Measurements from ENCODE around the gene MNT. TPM values are rescaled to one million over a fixed set of nuclear protein-coding genes. Genes with fewer than 3 reads are reported as not detected.

The MNT gene
- total and polyA plus RNA-seq, 2 of the 8 experiments (the other 6 are each of a cell fraction or from before 2014, with no cell fraction given), result 5.0 to 17.3 TPM

DNA sequence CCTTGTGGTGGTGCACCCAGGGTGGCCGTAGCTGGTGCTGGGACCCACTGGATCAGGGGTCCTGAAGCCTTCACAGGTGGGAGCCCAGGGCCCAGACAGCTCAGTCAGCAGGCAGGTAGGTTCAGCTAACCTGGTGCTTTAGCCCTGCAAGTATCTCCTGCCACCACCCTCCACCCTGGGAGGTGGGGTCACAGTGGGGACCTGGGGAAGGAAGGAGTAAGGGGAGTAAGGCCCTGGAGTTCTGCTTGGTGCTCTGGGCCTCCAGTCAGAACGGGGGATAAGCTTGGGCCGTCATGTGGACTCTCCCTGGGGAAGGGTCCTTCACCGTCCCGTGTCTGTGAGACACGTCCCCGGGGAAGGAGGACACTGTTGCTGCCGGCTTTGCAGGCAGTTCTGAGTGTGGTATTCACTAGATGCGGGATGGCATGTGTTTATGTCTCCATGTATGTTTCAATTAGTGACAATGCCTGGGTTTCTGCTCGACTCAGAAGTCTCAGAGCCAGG, 42.9 kb downstream of the MNT start (continued):
- TF ChIP-seq, protein P1, sequence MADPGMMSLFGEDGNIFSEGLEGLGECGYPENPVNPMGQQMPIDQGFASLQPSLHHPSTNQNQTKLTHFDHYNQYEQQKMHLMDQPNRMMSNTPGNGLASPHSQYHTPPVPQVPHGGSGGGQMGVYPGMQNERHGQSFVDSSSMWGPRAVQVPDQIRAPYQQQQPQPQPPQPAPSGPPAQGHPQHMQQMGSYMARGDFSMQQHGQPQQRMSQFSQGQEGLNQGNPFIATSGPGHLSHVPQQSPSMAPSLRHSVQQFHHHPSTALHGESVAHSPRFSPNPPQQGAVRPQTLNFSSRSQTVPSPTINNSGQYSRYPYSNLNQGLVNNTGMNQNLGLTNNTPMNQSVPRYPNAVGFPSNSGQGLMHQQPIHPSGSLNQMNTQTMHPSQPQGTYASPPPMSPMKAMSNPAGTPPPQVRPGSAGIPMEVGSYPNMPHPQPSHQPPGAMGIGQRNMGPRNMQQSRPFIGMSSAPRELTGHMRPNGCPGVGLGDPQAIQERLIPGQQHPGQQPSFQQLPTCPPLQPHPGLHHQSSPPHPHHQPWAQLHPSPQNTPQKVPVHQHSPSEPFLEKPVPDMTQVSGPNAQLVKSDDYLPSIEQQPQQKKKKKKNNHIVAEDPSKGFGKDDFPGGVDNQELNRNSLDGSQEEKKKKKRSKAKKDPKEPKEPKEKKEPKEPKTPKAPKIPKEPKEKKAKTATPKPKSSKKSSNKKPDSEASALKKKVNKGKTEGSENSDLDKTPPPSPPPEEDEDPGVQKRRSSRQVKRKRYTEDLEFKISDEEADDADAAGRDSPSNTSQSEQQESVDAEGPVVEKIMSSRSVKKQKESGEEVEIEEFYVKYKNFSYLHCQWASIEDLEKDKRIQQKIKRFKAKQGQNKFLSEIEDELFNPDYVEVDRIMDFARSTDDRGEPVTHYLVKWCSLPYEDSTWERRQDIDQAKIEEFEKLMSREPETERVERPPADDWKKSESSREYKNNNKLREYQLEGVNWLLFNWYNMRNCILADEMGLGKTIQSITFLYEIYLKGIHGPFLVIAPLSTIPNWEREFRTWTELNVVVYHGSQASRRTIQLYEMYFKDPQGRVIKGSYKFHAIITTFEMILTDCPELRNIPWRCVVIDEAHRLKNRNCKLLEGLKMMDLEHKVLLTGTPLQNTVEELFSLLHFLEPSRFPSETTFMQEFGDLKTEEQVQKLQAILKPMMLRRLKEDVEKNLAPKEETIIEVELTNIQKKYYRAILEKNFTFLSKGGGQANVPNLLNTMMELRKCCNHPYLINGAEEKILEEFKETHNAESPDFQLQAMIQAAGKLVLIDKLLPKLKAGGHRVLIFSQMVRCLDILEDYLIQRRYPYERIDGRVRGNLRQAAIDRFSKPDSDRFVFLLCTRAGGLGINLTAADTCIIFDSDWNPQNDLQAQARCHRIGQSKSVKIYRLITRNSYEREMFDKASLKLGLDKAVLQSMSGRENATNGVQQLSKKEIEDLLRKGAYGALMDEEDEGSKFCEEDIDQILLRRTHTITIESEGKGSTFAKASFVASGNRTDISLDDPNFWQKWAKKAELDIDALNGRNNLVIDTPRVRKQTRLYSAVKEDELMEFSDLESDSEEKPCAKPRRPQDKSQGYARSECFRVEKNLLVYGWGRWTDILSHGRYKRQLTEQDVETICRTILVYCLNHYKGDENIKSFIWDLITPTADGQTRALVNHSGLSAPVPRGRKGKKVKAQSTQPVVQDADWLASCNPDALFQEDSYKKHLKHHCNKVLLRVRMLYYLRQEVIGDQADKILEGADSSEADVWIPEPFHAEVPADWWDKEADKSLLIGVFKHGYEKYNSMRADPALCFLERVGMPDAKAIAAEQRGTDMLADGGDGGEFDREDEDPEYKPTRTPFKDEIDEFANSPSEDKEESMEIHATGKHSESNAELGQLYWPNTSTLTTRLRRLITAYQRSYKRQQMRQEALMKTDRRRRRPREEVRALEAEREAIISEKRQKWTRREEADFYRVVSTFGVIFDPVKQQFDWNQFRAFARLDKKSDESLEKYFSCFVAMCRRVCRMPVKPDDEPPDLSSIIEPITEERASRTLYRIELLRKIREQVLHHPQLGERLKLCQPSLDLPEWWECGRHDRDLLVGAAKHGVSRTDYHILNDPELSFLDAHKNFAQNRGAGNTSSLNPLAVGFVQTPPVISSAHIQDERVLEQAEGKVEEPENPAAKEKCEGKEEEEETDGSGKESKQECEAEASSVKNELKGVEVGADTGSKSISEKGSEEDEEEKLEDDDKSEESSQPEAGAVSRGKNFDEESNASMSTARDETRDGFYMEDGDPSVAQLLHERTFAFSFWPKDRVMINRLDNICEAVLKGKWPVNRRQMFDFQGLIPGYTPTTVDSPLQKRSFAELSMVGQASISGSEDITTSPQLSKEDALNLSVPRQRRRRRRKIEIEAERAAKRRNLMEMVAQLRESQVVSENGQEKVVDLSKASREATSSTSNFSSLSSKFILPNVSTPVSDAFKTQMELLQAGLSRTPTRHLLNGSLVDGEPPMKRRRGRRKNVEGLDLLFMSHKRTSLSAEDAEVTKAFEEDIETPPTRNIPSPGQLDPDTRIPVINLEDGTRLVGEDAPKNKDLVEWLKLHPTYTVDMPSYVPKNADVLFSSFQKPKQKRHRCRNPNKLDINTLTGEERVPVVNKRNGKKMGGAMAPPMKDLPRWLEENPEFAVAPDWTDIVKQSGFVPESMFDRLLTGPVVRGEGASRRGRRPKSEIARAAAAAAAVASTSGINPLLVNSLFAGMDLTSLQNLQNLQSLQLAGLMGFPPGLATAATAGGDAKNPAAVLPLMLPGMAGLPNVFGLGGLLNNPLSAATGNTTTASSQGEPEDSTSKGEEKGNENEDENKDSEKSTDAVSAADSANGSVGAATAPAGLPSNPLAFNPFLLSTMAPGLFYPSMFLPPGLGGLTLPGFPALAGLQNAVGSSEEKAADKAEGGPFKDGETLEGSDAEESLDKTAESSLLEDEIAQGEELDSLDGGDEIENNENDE (IDR thresholded peaks at IDR 0.05; ENCODE audit: insufficient replicate concordance, low read length), result no peak
- TF ChIP-seq EGR1 (IDR thresholded peaks at IDR 0.05; ENCODE audit: borderline replicate concordance, low read depth, low read length) (no peak), CEBPB (IDR thresholded peaks at IDR 0.05; ENCODE audit: low read depth, low read length) (no peak), KDM4A (IDR thresholded peaks at IDR 0.05; ENCODE audit: low read depth, low read length, severe bottlenecking) (no peak), GABPA (IDR thresholded peaks at IDR 0.05; ENCODE audit: borderline replicate concordance, insufficient read depth, low read length) (no peak), HDAC6 (IDR thresholded peaks at IDR 0.05; ENCODE audit: low read depth, low read length) (no peak), HDAC2 (IDR thresholded peaks at IDR 0.05; ENCODE audit: borderline replicate concordance in 1 of 2, low read depth in 2 of 2, low read length in 2 of 2) (no peak), ATF3 (IDR thresholded peaks at IDR 0.05; ENCODE audit: insufficient read depth, low read depth, low read length) (no peak)
- TF ChIP-seq, protein P2, sequence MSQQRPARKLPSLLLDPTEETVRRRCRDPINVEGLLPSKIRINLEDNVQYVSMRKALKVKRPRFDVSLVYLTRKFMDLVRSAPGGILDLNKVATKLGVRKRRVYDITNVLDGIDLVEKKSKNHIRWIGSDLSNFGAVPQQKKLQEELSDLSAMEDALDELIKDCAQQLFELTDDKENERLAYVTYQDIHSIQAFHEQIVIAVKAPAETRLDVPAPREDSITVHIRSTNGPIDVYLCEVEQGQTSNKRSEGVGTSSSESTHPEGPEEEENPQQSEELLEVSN (IDR thresholded peaks at IDR 0.05), result no peak
